CD4-positive, alpha-beta T cell (primary cell): ENCODE measurements around the gene GPR37. TPM values are rescaled to one million over a fixed set of nuclear protein-coding genes. Genes with fewer than 3 reads are reported as not detected.

Experiments used
- ATAC-seq: fragments of 200-7000 bp; cut with Tn5 transposase; one replicate; pipeline ENCODE4 v1.10.0; 2022; ENCODE audit warnings: mild to moderate bottlenecking; ENCODE audit not compliant: poor library complexity
- CTCF ChIA-PET: fragments of 350-600 bp; sonication (Branson Sonifier 250); formaldehyde crosslinking; loops from one replicate; lab custom pipeline; 2021; ENCODE audit warnings: antibody characterized with exemption, inconsistent platforms; lab: Charles Lee
- POLR2A ChIA-PET: fragments of 350-600 bp; sonication (Branson Sonifier 250); formaldehyde crosslinking; loops from one replicate; lab custom pipeline; 2021; ENCODE audit warnings: antibody characterized with exemption, inconsistent platforms; lab: Charles Lee
- DNase-seq, 14 experiments: peaks; one replicate each; pipeline ENCODE4 v3.0.0-alpha.2; 2013 to 2020; ENCODE audit warnings: mixed read lengths in 2 of 14
- H3K27ac ChIP-seq, 2 donors: one replicate each; pipeline versions ENCODE4 v1.5.1 to v1.7.0; 2013; ENCODE audit warnings: low read length in 2 of 2, low read depth in 1 of 2, mild to moderate bottlenecking in 1 of 2
- H3K27me3 ChIP-seq, 2 experiments: 1 replicate in 1 of 2; 2 replicates in 1 of 2; pipeline versions ENCODE4 v1.6.1 to v1.7.0; 2013; ENCODE audit warnings: low read length in 2 of 2, control low read depth in 1 of 2, mild to moderate bottlenecking in 1 of 2, moderate library complexity in 1 of 2; ENCODE audit not compliant: insufficient read depth in 2 of 2, control insufficient read depth in 1 of 2
- H3K36me3 ChIP-seq: one replicate; pipeline ENCODE4 v1.6.1; 2013; ENCODE audit warnings: low read length, control low read depth; ENCODE audit not compliant: insufficient read depth
- H3K4me1 ChIP-seq: one replicate; pipeline ENCODE4 v1.6.1; 2013; ENCODE audit warnings: low read length, control low read depth; ENCODE audit not compliant: insufficient read depth
- H3K4me3 ChIP-seq: one replicate; pipeline ENCODE4 v1.5.1; 2013; ENCODE audit warnings: mild to moderate bottlenecking, low read length, moderate library complexity
- H3K9me3 ChIP-seq, 2 experiments: 1 replicate in 1 of 2; 2 replicates in 1 of 2; pipeline versions ENCODE4 v1.6.1 to v1.7.0; 2013; ENCODE audit warnings: low read length in 2 of 2, mild to moderate bottlenecking in 2 of 2, control low read depth in 1 of 2, moderate library complexity in 1 of 2; ENCODE audit not compliant: control insufficient read depth in 1 of 2, insufficient read depth in 1 of 2
- H3K27ac Mint-ChIP-seq: one replicate; pipeline ENCODE4 v1.8.0; 2020; ENCODE audit warnings: mixed read lengths
- H3K27me3 Mint-ChIP-seq: one replicate; pipeline ENCODE4 v1.8.0; 2021; ENCODE audit warnings: mixed read lengths
- H3K36me3 Mint-ChIP-seq: one replicate; pipeline ENCODE4 v1.8.0; 2021; ENCODE audit warnings: low read depth, mixed read lengths
- H3K4me1 Mint-ChIP-seq: one replicate; pipeline ENCODE4 v1.8.0; 2021; ENCODE audit warnings: low read depth, mixed read lengths
- H3K4me3 Mint-ChIP-seq: one replicate; pipeline ENCODE4 v1.8.0; 2020; ENCODE audit warnings: mild to moderate bottlenecking, mixed read lengths
- H3K9me3 Mint-ChIP-seq: one replicate; pipeline ENCODE4 v1.8.0; 2020; ENCODE audit warnings: mixed read lengths
- CTCF ChIP-seq: fragments of 200-600 bp; IDR thresholded peaks from one replicate; pipeline ENCODE4 v1.8.0; 2022; ENCODE audit warnings: antibody characterized with exemption, mild to moderate bottlenecking
- intact Hi-C, 2 experiments: fragments of 100-400 bp; cut with DNase I in 1 of 2; cut with micrococcal nuclease in 1 of 2; formaldehyde crosslinking; loops; one replicate each; pipeline versions ENCODE4 v1.15.1 to v1.9.0; 2023 to 2025; cut with DNase I, micrococcal nuclease
- total RNA-seq, 174 experiments: library from RNA in 2 of 174; stranded (reverse) in 2 of 174; gene quantifications; one replicate each; pipeline ENCODE4 v1.2.3 and lab custom pipeline; 2021 to 2026

GPR37 gene
- total RNA-seq, 2 experiments from 2014 or later: not detected

- Mint-ChIP-seq H3K9me3 (no peaks in the 10 kb centered on the region), H3K4me3 (no peak overlapping the region), H3K36me3 (no peaks in the 10 kb centered on the region), H3K4me1 (no peaks in the 10 kb centered on the region), H3K27ac (no peak overlapping the region), H3K27me3 (peaks cover 19% of the 10 kb centered on the region)
- intact Hi-C loops: no loop called here
- Histone ChIP-seq H3K4me3 (no peak overlapping the region), H3K4me1 (no peaks in the 10 kb centered on the region), H3K9me3 (no peaks in the 10 kb centered on the region), H3K27me3 (no peaks in the 10 kb centered on the region), H3K36me3 (no peaks in the 10 kb centered on the region), H3K27ac (no peak overlapping the region)
- no peak for DNase-seq
- ATAC-seq: no peak
- CTCF ChIA-PET: no interaction called here
- POLR2A ChIA-PET: no interaction called here
- TF ChIP-seq CTCF: no peak
These were observed 15.8 kb upstream of the GPR37 start for GRCh38 chr7:124781418-124781817.

DNA sequence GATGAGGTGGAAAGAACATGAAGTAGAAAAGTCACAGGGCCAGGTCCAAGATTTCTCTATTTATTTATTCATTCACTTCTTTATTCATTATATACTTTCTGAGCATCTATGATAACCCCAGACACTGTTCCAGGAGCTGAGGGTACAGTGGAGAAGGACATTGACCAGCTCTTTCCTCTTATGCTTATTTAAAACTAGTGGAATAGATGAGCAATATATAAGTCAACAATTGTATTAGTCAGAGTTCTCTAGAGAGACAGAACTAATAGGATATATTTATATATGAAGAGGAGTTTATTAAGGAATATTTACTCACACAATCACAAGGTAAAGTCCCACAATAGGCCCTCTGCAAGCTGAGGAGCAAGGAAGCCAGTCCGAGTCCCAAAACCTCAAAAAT is 15.0 kb upstream of the GPR37 start:
- ChIA-PET POLR2A (no interaction called here), CTCF (no interaction called here)

GRCh38 chr7:124780056-124780455 is 14.5 kb upstream of the GPR37 start:
- H3K4me1 ChIP-seq: no peaks in the 10 kb centered on the region
- DNase-seq (no peak), ATAC-seq (no peak)
- no peaks in the 10 kb centered on the region for H3K9me3 ChIP-seq
- Mint-ChIP-seq H3K4me3 (no peak overlapping the region), H3K27ac (no peak overlapping the region), H3K9me3 (no peaks in the 10 kb centered on the region), H3K4me1 (no peaks in the 10 kb centered on the region), H3K36me3 (no peaks in the 10 kb centered on the region), H3K27me3 (peaks cover 10% of the 10 kb centered on the region)
- no peak overlapping the region for H3K27ac ChIP-seq
- no peak for TF ChIP-seq CTCF
- H3K27me3 ChIP-seq: no peaks in the 10 kb centered on the region
- intact Hi-C loops: no loop called here
- H3K4me3 ChIP-seq: no peak overlapping the region
- no peaks in the 10 kb centered on the region for H3K36me3 ChIP-seq
- ChIA-PET POLR2A (no interaction called here), CTCF (no interaction called here)

More for the DNA sequence above, 15.0 kb upstream of the GPR37 start:
- no peaks in the 10 kb centered on the region for H3K36me3 ChIP-seq
- H3K9me3 ChIP-seq: no peaks in the 10 kb centered on the region
- TF ChIP-seq CTCF: no peak
- H3K9me3 Mint-ChIP-seq: no peaks in the 10 kb centered on the region
- intact Hi-C loops: no loop called here
- no peaks in the 10 kb centered on the region for H3K4me1 ChIP-seq
- no peak for DNase-seq
- H3K4me3 ChIP-seq: no peak overlapping the region
- no peak for ATAC-seq
- no peaks in the 10 kb centered on the region for H3K4me1 Mint-ChIP-seq
- no peaks in the 10 kb centered on the region for H3K36me3 Mint-ChIP-seq
- H3K27me3 Mint-ChIP-seq: peaks cover 11% of the 10 kb centered on the region
- no peak overlapping the region for H3K27ac Mint-ChIP-seq
- H3K4me3 Mint-ChIP-seq: no peak overlapping the region
- no peak overlapping the region for H3K27ac ChIP-seq
- no peaks in the 10 kb centered on the region for H3K27me3 ChIP-seq
